HCT116 (cell line): Measurements from ENCODE around the gene CD59. TPM values are rescaled to one million over a fixed set of nuclear protein-coding genes. Genes with fewer than 3 reads are reported as not detected.

Experiments
- ATAC-seq: fragments of 200-7000 bp; cut with Tn5 transposase; 2 replicates; pipeline ENCODE4 v1.9.1; 2020; ENCODE audit warnings: mild to moderate bottlenecking, moderate library complexity
- BruUV-seq: library from RNA; stranded (reverse); fragments of 400-500 nt; replicated peaks from 2 replicates; lab custom pipeline; 2021; lab: Mats Ljungman, UMichigan
- CTCF ChIA-PET: fragments of 300-600 bp; sonication (Branson Sonifier 250); formaldehyde crosslinking; loops from one replicate; lab custom pipeline; 2021; ENCODE audit warnings: antibody characterized with exemption; lab: Charles Lee
- POLR2A ChIA-PET: fragments of 300-600, 350-600 bp; sonication (Branson Sonifier 250); formaldehyde crosslinking; loops from one replicate; lab custom pipeline; 2021; ENCODE audit warnings: antibody characterized with exemption; lab: Charles Lee
- RAD21 ChIA-PET, 2 experiments: fragments of 300-600 bp; sonication (Branson Sonifier 250); formaldehyde crosslinking; loops; one replicate each; lab custom pipeline; 2023; ENCODE audit warnings: low total read pairs in 2 of 2; ENCODE audit not compliant: uncharacterized antibody in 2 of 2, unreplicated experiment in 2 of 2, low non-redundant PET in 1 of 2; lab: Charles Lee
- DNase-seq: peaks from one replicate; pipeline ENCODE4 v3.0.0-alpha.2; 2010; ENCODE audit warnings: low read depth, low spot score
- H2AFZ ChIP-seq: fragments of 200-600 bp; shearing (Covaris generic), sonication (generic); 2 replicates; pipeline ENCODE4 v1.6.1; 2017; ENCODE audit warnings: low read depth, mixed run types, mixed read lengths, antibody characterized with exemption, low read length; ENCODE audit not compliant: poor library complexity, severe bottlenecking
- H3K27ac ChIP-seq: 2 replicates; pipeline ENCODE4 v1.5.1; 2012; ENCODE audit warnings: low read depth, low read length
- H3K27me3 ChIP-seq: fragments of 200-600 bp; sonication (generic); 2 replicates; pipeline ENCODE4 v1.6.1; 2016; ENCODE audit warnings: mixed run types, low read length, mixed read lengths; ENCODE audit not compliant: insufficient read depth
- H3K36me3 ChIP-seq, 2 experiments: fragments of 200-500 bp in 1 of 2; fragments of 200-600 bp in 1 of 2; sonication (Bioruptor generic) in 1 of 2; sonication (generic) in 1 of 2; 2 replicates each; pipeline versions ENCODE4 v1.5.1 to v1.6.1; 2014 to 2016; ENCODE audit warnings: low read length in 2 of 2, inconsistent platforms in 1 of 2, mixed read lengths in 1 of 2, mixed run types in 1 of 2; ENCODE audit not compliant: insufficient read depth in 2 of 2, control insufficient read depth in 1 of 2
- H3K4me1 ChIP-seq, 2 experiments: fragments of 200-600 bp in 1 of 2; sonication (generic) in 1 of 2; 2 replicates each; pipeline versions ENCODE4 v1.5.1 to v1.6.1; 2012 to 2017; ENCODE audit warnings: low read length in 2 of 2, inconsistent platforms in 1 of 2, mild to moderate bottlenecking in 1 of 2, mixed read lengths in 1 of 2, mixed run types in 1 of 2, moderate library complexity in 1 of 2; ENCODE audit not compliant: insufficient read depth in 2 of 2, control insufficient read depth in 1 of 2
- H3K4me2 ChIP-seq: fragments of 200-600 bp; sonication (generic); 2 replicates; pipeline ENCODE4 v1.6.1; 2017; ENCODE audit warnings: mixed run types, low read length, mixed read lengths
- H3K4me3 ChIP-seq, 2 experiments: fragments of 200-600 bp in 1 of 2; sonication (generic) in 1 of 2; replicated peaks in 1 of 2; 2 replicates each; pipeline ENCODE4 v1.5.1; 2011 to 2016; ENCODE audit warnings: low read length in 2 of 2, control low read depth in 1 of 2, low read depth in 1 of 2, mild to moderate bottlenecking in 1 of 2, mixed read lengths in 1 of 2, mixed run types in 1 of 2
- H3K79me2 ChIP-seq: fragments of 200-600 bp; sonication (generic); 2 replicates; pipeline ENCODE4 v1.6.1; 2017; ENCODE audit warnings: mild to moderate bottlenecking, mixed run types, low read length, moderate library complexity, mixed read lengths; ENCODE audit not compliant: insufficient read depth
- H3K9ac ChIP-seq: fragments of 200-600 bp; sonication (generic); 2 replicates; pipeline ENCODE4 v1.6.1; 2016; ENCODE audit warnings: low read length, mixed read lengths
- H3K9me2 ChIP-seq: fragments of 200-600 bp; sonication (generic), shearing (Covaris generic); 2 replicates; pipeline ENCODE4 v1.6.1; 2017; ENCODE audit warnings: mixed run types, mild to moderate bottlenecking, moderate library complexity; ENCODE audit not compliant: insufficient read depth
- H3K9me3 ChIP-seq, 2 experiments: fragments of 200-500 bp in 1 of 2; fragments of 200-600 bp in 1 of 2; sonication (Bioruptor generic) in 1 of 2; sonication (generic) in 1 of 2; 2 replicates each; pipeline ENCODE4 v1.6.1; 2014 to 2017; ENCODE audit warnings: low read length in 2 of 2, mixed read lengths in 2 of 2, inconsistent platforms in 1 of 2, low read depth in 1 of 2, mild to moderate bottlenecking in 1 of 2, mixed run types in 1 of 2, moderate library complexity in 1 of 2; ENCODE audit not compliant: control insufficient read depth in 1 of 2, insufficient read depth in 1 of 2
- H4K20me1 ChIP-seq: fragments of 200-600 bp; sonication (generic), shearing (Covaris generic); 2 replicates; pipeline ENCODE4 v1.6.1; 2017; ENCODE audit warnings: mixed run types, mild to moderate bottlenecking, moderate library complexity; ENCODE audit not compliant: insufficient read depth
- EGR1 ChIP-seq: IDR thresholded peaks from 2 replicates; pipeline ENCODE4 v1.6.1; 2012; ENCODE audit warnings: low read depth
- EZH2 ChIP-seq: fragments of 200-600 bp; sonication (generic); IDR thresholded peaks from 2 replicates; pipeline ENCODE4 v1.6.1; 2017; ENCODE audit warnings: antibody characterized with exemption, mixed run types
- MAX ChIP-seq: IDR thresholded peaks from 2 replicates; pipeline ENCODE4 v1.6.1; 2012
- POLR2AphosphoS5 ChIP-seq: IDR thresholded peaks from 2 replicates; pipeline ENCODE4 v1.6.1; 2011; ENCODE audit warnings: mild to moderate bottlenecking, low read depth, low read length, moderate library complexity
- RAD21 ChIP-seq: IDR thresholded peaks from 2 replicates; pipeline ENCODE4 v1.6.1; 2012; ENCODE audit warnings: low read depth, mild to moderate bottlenecking
- TCF7L2 ChIP-seq: IDR thresholded peaks from 2 replicates; pipeline ENCODE4 v1.7.0; 2011; ENCODE audit warnings: borderline replicate concordance, inconsistent platforms; ENCODE audit not compliant: insufficient read depth, insufficient read length; ENCODE audit errors: extremely low read depth
- intact Hi-C: fragments of 100-400 bp; cut with micrococcal nuclease; formaldehyde crosslinking; loops from 2 replicates; pipeline ENCODE4 v1.10.0; 2022
- total RNA-seq: library from RNA; stranded (reverse); gene quantifications from one replicate; pipeline ENCODE4 v1.2.1, GENCODE V29; 2021; ENCODE audit not compliant: unreplicated experiment
- TF ChIP-seq, protein P1 (sequence below): IDR thresholded peaks from 2 replicates; pipeline ENCODE4 v1.6.1; 2012

The CD59 gene
- total RNA-seq, 1 experiment from 2014 or later: 122 TPM

GRCh38 chr11:33785609-33786008, 49.4 kb upstream of the CD59 start:
- BruUV-seq: no TSS peak
- Histone ChIP-seq H3K4me1 (no peaks in the 10 kb centered on the region), H3K4me2 (no peak overlapping the region), H3K4me3 (no peak overlapping the region), H3K27ac (no peak overlapping the region), H3K9me2 (no peaks in the 10 kb centered on the region; the same call in 1 of the 2 replicates), H3K27me3 (no peaks in the 10 kb centered on the region), H2AFZ (no peak overlapping the region), H3K9ac (no peak overlapping the region), H3K9me3 (no peaks in the 10 kb centered on the region), H4K20me1 (no peaks in the 10 kb centered on the region), H3K79me2 (no peaks in the 10 kb centered on the region), H3K36me3 (no peaks in the 10 kb centered on the region)
- TF ChIP-seq, protein P1, sequence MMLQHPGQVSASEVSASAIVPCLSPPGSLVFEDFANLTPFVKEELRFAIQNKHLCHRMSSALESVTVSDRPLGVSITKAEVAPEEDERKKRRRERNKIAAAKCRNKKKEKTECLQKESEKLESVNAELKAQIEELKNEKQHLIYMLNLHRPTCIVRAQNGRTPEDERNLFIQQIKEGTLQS: no peak
- TF ChIP-seq EZH2 (no peak), EGR1 (no peak), POLR2AphosphoS5 (no peak), MAX (no peak)
- ChIA-PET RAD21 (no interaction called here), CTCF (no interaction called here), POLR2A (no interaction called here)
- ATAC-seq: no peak
- no peak for DNase-seq
- intact Hi-C loops: no loop called here

DNA sequence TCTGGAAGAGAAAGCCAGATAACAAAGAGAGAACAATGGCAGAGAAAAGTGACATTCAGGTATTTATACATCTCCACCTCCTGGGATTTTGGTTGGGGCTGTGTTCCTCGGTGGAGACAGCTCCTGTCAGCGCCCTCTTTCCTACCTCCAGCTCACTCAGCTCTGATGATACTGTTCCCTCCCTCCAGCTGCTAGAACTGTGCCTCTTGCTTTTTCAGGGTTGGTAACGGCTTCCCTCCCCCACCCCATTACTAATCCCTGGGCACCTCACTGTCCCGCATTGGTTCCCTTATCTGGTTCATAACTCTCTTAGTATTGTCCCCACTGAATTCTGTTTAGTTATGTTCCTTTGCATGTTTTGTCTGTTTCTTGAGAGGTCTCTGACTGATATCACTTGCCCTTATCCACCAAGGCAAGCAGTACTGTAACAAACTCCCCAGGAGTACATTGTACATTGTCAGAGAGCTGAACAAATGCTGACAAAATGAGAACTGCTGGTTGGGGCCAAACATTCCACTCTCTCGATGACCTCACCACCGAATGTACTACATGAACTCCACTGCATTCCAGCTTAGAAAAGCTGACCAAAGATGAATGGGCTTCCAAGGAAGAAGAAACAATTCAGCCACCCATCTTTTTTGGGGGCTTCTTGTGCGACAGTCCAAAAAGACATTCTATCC, 43.8 kb upstream of the CD59 start:
- Histone ChIP-seq H3K79me2 (no peaks in the 10 kb centered on the region), H3K4me2 (no peak overlapping the region), H3K27ac (no peak overlapping the region), H3K9ac (no peak overlapping the region), H3K9me3 (no peaks in the 10 kb centered on the region), H3K4me3 (no peak overlapping the region), H4K20me1 (no peaks in the 10 kb centered on the region), H3K36me3 (no peaks in the 10 kb centered on the region), H2AFZ (no peak overlapping the region), H3K4me1 (peaks cover 2% of the 10 kb centered on the region in 2 experiments; a peak in 3 of 4 replicates), H3K9me2 (no peaks in the 10 kb centered on the region; the same call in 1 of the 2 replicates), H3K27me3 (no peaks in the 10 kb centered on the region)
- ChIA-PET POLR2A (no interaction called here), RAD21 (no interaction called here), CTCF (no interaction called here)
- DNase-seq (no peak), ATAC-seq (no peak)
- no peak for TF ChIP-seq TCF7L2
- TF ChIP-seq, protein P1: no peak
- TF ChIP-seq RAD21: no peak
- intact Hi-C loops: no loop called here
- BruUV-seq: no TSS peak
